HTR-8/SVneo (cell line): Measurements from ENCODE around the gene MLLT10.

Source experiments
- DNase-seq: peaks from one replicate; pipeline ENCODE4 v3.0.0; 2011; ENCODE audit warnings: low spot score, mixed read lengths; ENCODE audit not compliant: insufficient read length
- FAIRE-seq: peaks from 2 replicates; lab custom pipeline; 2011; peaks lifted over from hg19 to GRCh38; lab: Jason Lieb, UNC

MLLT10 gene

GRCh38 chr10:21753497-21754270, 219.7 kb downstream of the MLLT10 start:
- no peak for FAIRE-seq

GRCh38 chr10:21754410-21755011, 220.5 kb downstream of the MLLT10 start:
- no peak for FAIRE-seq
- DNase-seq = no peak

More at GRCh38 chr10:21753497-21754270, 219.7 kb downstream of the MLLT10 start:
- no peak for DNase-seq

GRCh38 chr10:21756707-21757106, 222.7 kb downstream of the MLLT10 start:
- no peak for FAIRE-seq
- DNase-seq = no peak

- FAIRE-seq (no peak), DNase-seq (no peak)
Observed at GRCh38 chr10:21757185-21757901, 223.3 kb downstream of the MLLT10 start.

- DNase-seq = no peak
- no peak for FAIRE-seq
Observed at GRCh38 chr10:21758239-21758638, 224.2 kb downstream of the MLLT10 start.

GRCh38 chr10:21758696-21759095, 224.7 kb downstream of the MLLT10 start:
- DNase-seq (no peak), FAIRE-seq (no peak)

GRCh38 chr10:21759232-21759631, 225.2 kb downstream of the MLLT10 start:
- DNase-seq = no peak
- no peak for FAIRE-seq

- no peak for FAIRE-seq
- DNase-seq = no peak
Observed at GRCh38 chr10:21760332-21760731, 226.3 kb downstream of the MLLT10 start.

GRCh38 chr10:21764466-21765189, 230.6 kb downstream of the MLLT10 start:
- FAIRE-seq (no peak), DNase-seq (no peak)

GRCh38 chr10:21769041-21769440, 235.0 kb downstream of the MLLT10 start:
- no peak for DNase-seq
- FAIRE-seq = no peak

- no peak for DNase-seq
- FAIRE-seq = no peak
Observed at GRCh38 chr10:21771219-21771618, 237.2 kb downstream of the MLLT10 start.

- DNase-seq = no peak
- FAIRE-seq = no peak
Observed at GRCh38 chr10:21776883-21777282, 242.9 kb downstream of the MLLT10 start.

- FAIRE-seq = no peak
- DNase-seq = no peak
Observed at GRCh38 chr10:21791276-21791675, 257.2 kb downstream of the MLLT10 start.
